ENCODE measurements around the gene SHKBP1.

Gene SHKBP1

DNA sequence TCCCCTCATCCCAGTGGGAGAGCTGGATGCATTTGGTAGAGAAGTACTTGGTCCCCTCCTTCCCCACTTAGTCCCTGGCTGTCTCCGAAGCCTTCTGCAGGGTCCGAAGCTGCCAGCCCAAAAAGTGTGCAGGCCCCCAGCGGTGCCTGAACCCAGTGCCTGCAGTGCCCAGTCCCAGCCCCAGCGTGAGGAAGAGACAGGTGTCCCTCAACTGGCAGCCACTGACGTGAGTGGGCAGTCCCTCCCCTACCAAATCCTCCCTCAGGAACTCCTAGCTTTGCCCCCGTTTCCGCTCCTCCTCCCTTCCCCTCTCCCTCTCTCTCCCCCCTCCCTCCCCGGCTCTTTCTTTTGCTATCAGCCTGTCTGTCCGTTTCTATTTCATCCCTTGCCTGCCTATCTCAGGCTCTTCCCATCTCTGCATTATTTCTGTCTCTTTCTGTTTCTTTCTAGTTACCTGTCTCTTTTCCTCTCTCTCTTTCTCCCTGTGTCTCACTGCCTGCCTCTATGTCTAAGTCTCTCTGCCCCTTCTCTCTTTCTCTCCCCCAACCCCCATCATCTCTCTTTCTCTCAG is 22.7 kb downstream of the SHKBP1 start:
- DNase-seq (ENCODE audit: low read depth in 2 of 2, low spot score in 1 of 2), result no peak

- no peak for DNase-seq (ENCODE audit: low read depth in 2 of 2, low spot score in 1 of 2)
Observed at GRCh38 chr19:40599902-40600569, 23.4 kb downstream of the SHKBP1 start.

GRCh38 chr19:40600570-40601133 is 24.0 kb downstream of the SHKBP1 start:
- no peak for DNase-seq (ENCODE audit: low read depth in 2 of 2, low spot score in 1 of 2)

DNA sequence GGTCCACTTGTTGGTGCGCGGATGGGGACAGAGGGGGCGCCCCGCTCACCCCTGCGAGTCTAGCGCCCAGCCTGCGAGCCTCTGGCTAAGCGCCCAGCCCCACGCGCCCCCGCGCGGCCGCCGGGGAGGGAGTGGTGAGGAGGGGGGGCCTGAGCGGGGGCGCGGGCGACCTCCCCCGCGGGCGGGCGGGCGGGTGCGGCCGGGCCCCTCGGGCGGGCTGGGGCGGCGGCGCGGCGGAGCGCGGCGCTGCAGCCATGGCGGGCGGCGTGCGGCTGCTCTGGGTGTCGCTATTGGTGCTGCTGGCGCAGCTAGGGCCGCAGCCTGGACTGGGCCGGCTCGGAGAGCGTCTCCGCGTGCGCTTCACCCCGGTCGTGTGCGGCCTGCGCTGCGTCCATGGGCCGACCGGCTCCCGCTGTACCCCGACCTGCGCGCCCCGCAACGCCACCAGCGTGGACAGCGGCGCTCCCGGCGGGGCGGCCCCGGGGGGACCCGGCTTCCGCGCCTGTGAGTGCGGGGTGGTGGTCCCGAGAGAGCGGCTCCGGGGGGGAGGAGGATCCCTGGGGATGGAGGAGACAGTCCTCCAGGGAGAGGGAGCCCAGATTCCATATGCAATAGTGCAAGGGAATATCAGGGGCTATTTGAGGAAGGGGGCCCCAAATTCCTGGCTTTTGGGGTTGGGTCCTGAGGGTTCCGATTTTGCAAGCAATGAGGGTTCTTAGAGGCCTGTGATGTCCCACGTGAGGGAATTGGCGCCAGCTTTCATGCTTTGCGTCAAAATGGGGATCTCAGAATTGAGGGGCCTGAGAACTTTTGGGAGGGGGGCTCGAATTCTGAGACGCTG is 24.7 kb downstream of the SHKBP1 start, which contains the start of gene LTBP4:
LTBP4 (plus strand) TSS at position 236 of the 841 bp plus-strand sequence; CDS start at position 255, 19 bp downstream.
- DNase-seq (ENCODE audit: low read depth in 2 of 2, low spot score in 1 of 2), result no peak

GRCh38 chr19:40603071-40603388 is 26.4 kb downstream of the SHKBP1 start:
- DNase-seq (ENCODE audit: low read depth in 2 of 2, low spot score in 1 of 2), result no peak

GRCh38 chr19:40603389-40604170 is 26.9 kb downstream of the SHKBP1 start:
- peak; percentile 79 to 89 for DNase-seq (ENCODE audit: low read depth in 2 of 2, low spot score in 1 of 2)

- no peak for DNase-seq (ENCODE audit: low read depth in 2 of 2, low spot score in 1 of 2)
Observed at GRCh38 chr19:40604171-40604646, 27.5 kb downstream of the SHKBP1 start.

DNA sequence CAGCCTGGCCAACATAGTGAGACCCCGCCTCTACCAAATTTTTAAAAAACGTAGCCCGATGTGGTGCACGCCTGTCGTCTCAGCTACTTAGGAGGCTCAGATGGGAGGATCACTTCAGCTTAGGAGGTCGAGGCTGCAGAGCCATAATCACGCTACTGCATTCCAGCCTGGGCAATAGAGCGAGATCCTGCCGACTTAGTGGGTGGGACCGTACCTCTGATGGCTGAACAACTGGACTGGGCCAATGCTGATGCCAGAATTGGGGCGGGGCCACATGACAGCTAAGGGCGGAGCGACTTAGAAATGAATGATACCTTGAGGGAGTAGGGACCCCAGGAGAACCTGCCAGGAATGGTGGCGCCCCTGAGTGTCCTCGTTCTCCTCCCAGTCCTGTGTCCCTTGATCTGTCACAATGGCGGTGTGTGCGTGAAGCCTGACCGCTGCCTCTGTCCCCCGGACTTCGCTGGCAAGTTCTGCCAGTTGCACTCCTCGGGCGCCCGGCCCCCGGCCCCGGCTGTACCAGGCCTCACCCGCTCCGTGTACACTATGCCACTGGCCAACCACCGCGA is 28.1 kb downstream of the SHKBP1 start:
- no peak for DNase-seq (ENCODE audit: low read depth in 2 of 2, low spot score in 1 of 2)

DNA sequence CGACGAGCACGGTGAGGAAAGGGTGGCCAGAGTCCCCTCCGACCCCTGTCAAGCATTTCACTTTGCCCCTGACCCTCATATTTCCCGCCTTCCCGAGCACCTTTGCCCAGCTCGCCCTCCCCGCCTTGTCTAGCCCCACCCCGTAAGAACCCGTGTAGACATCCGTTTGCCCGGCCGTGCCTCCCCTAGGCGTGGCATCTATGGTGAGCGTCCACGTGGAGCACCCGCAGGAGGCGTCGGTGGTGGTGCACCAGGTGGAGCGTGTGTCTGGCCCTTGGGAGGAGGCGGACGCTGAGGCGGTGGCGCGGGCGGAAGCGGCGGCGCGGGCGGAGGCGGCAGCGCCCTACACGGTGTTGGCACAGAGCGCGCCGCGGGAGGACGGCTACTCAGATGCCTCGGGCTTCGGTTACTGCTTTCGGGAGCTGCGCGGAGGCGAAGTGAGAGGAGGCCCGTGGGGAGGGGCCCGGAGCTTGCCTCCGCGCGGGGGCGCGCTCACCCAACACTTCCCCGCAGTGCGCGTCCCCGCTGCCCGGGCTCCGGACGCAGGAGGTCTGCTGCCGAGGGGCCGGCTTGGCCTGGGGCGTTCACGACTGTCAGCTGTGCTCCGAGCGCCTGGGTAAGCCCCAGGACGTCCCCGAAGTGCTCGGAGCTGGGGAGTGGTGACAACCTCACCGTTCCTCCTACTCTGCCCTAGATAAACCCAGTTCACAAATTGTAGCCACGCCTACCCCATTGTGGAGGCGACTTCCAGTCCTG is 28.7 kb downstream of the SHKBP1 start:
- DNase-seq (ENCODE audit: low read depth in 2 of 2, low spot score in 1 of 2), result peak in 1 of 2 donors; percentile 51

GRCh38 chr19:40607311-40608239 is 30.9 kb downstream of the SHKBP1 start:
- no peak for DNase-seq (ENCODE audit: low read depth in 2 of 2, low spot score in 1 of 2)

DNA sequence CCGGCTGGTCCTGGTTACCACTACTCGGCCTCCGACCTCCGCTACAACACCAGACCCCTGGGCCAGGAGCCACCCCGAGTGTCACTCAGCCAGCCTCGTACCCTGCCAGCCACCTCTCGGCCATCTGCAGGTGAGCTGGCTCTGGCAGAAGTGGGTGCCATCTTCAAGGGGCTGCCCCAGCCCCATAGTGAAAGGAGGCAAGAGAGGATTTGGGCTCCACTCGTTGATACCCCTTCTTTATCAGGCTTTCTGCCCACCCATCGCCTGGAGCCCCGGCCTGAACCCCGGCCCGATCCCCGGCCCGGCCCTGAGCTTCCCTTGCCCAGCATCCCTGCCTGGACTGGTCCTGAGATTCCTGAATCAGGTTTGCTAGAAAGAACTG is 31.6 kb downstream of the SHKBP1 start:
- no peak for DNase-seq (ENCODE audit: low read depth in 2 of 2, low spot score in 1 of 2)

DNA sequence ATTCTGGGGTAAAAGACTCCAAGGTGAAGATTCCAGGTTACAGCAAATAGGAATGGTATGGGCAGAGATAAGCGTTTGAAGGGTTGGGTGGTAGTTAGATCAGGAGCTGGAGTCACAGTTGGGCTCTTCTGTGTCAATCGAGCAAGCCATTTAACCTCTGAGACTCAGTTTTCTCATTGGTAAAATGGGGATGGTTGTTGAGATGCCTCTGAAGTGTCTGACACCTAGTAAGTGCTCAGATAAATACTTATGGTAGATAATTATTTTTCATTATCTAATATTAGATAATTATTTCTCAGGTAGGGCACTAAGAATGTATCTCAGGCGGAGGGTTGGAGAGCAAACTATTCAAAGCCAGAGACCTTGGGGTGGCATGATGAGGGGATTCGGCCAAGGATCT is 32.3 kb downstream of the SHKBP1 start:
- DNase-seq (ENCODE audit: low read depth in 2 of 2, low spot score in 1 of 2), result no peak

DNA sequence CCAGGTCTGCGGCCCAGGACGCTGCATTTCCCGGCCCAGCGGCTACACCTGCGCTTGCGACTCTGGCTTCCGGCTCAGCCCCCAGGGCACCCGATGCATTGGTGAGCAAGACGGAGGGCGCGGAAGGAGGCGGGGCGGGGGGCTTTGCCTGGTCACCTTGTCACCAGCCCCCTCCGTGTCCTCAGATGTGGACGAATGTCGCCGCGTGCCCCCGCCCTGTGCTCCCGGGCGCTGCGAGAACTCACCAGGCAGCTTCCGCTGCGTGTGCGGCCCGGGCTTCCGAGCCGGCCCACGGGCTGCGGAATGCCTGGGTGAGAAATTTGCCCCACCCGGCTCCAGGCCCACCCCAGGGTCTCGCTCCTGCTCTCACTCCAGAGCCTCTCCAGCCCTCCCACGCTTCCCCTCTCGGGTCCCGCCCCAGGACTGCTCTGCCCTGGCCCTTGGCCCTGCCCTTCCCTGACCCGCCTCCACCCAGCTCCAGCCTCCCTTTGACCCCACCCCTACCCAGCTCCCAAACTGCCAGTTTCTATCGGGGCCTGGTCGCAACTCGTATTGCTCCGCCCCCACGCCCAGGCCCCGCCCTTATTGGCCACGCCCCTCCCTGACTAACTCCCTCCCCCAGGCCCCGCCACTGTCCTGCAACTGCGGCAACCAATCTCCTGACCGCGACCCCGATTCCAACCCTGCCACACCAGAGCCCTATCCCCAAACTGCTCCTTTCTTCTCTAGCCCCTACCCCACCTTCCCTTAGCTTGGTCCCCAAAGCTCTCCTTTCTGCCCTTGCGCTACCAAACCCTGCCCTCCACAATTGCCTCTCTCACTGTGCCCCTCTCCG is 33.1 kb downstream of the SHKBP1 start:
- peak; percentile 68 to 71 for DNase-seq (ENCODE audit: low read depth in 2 of 2, low spot score in 1 of 2)

- no peak for DNase-seq (ENCODE audit: low read depth in 2 of 2, low spot score in 1 of 2)
Observed at GRCh38 chr19:40610396-40611064, 33.9 kb downstream of the SHKBP1 start.

DNA sequence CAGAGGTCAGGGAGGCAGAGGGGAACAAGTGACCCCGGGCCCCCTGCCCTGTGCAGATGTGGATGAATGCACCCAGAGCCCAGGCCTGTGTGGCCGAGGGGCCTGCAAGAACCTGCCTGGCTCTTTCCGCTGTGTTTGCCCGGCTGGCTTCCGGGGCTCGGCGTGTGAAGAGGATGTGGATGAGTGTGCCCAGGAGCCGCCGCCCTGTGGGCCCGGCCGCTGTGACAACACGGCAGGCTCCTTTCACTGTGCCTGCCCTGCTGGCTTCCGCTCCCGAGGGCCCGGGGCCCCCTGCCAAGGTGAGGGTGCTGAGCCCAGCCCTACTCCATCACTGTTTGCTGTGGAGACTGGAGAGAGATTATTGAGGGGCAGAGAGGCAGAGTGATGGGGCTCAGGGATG is 34.4 kb downstream of the SHKBP1 start:
- DNase-seq (ENCODE audit: low read depth in 2 of 2, low spot score in 1 of 2), result no peak

GRCh38 chr19:40611900-40612698 is 35.4 kb downstream of the SHKBP1 start:
- no peak for DNase-seq (ENCODE audit: low read depth in 2 of 2, low spot score in 1 of 2)

Data from stimulated activated CD8-positive, alpha-beta memory T cell treated with anti-CD3 and anti-CD28 coated beads, Interleukin-4, amount 100 ng/mL, for 1 hour (primary cell).